GM19455 (cell line): ENCODE measurements around the gene KANSL1.
"Not testable (repeated sequence)": the region's sequence is repeated elsewhere in the genome, so short reads cannot be mapped to it uniquely, and the experiment has no call there.

Experiments used
- ATAC-seq: cut with Tn5 transposase; IDR thresholded peaks from one replicate; pipeline ENCODE4 v1.9.1; 2021; ENCODE audit not compliant: unreplicated experiment

The KANSL1 gene

GRCh38 chr17:46120078-46120477 is 73.2 kb downstream of the KANSL1 start:
- ATAC-seq = no peak

GRCh38 chr17:46118964-46119363 is 74.3 kb downstream of the KANSL1 start:
- no peak for ATAC-seq

- ATAC-seq = no peak
Observed at GRCh38 chr17:46117850-46118696, 75.2 kb downstream of the KANSL1 start.

GRCh38 chr17:46117117-46117516 is 76.1 kb downstream of the KANSL1 start:
- no peak for ATAC-seq

- ATAC-seq = no peak
Observed at GRCh38 chr17:46115699-46116098, 77.5 kb downstream of the KANSL1 start.

GRCh38 chr17:46111236-46111635 is 82.0 kb downstream of the KANSL1 start:
- not testable (repeated sequence) for ATAC-seq

GRCh38 chr17:46110219-46110618 is 83.0 kb downstream of the KANSL1 start:
- no peak for ATAC-seq

GRCh38 chr17:46109603-46110189 is 83.5 kb downstream of the KANSL1 start:
- ATAC-seq = no peak

GRCh38 chr17:46108550-46109110 is 84.6 kb downstream of the KANSL1 start:
- no peak for ATAC-seq

GRCh38 chr17:46108120-46108519 is 85.1 kb downstream of the KANSL1 start:
- no peak for ATAC-seq

GRCh38 chr17:46106966-46107644 is 86.1 kb downstream of the KANSL1 start:
- no peak for ATAC-seq

- ATAC-seq = not testable (repeated sequence)
Observed at GRCh38 chr17:46102806-46103205, 90.4 kb downstream of the KANSL1 start.

GRCh38 chr17:46101785-46102617 is 91.2 kb downstream of the KANSL1 start:
- not testable (repeated sequence) for ATAC-seq

GRCh38 chr17:46100590-46100989 is 92.6 kb downstream of the KANSL1 start:
- ATAC-seq = no peak

GRCh38 chr17:46099865-46100264 is 93.4 kb downstream of the KANSL1 start:
- no peak for ATAC-seq

GRCh38 chr17:46097497-46097896 is 95.7 kb downstream of the KANSL1 start:
- no peak for ATAC-seq

GRCh38 chr17:46092991-46093390 is 100.2 kb downstream of the KANSL1 start:
- ATAC-seq = no peak

- ATAC-seq = no peak
Observed at GRCh38 chr17:46090871-46091270, 102.4 kb downstream of the KANSL1 start.

- ATAC-seq = no peak
Observed at GRCh38 chr17:46089389-46089965, 103.8 kb downstream of the KANSL1 start.

GRCh38 chr17:46088595-46088994 is 104.6 kb downstream of the KANSL1 start:
- ATAC-seq = no peak
